ENCODE data around the gene GPER1. TPM values are rescaled to one million over a fixed set of nuclear protein-coding genes. Genes with fewer than 3 reads are reported as not detected.

GPER1 gene
- total RNA-seq, 4 donors from 2014 or later = 12.5 to 29.2 (median 21.2) TPM

- intact Hi-C loops (cut with DNase I) = no loop called here
- WGBS, 2 donors = 44 to 59% methylated on average over 15 of the region's 15 CpGs
- H3K9me3 ChIP-seq = no peaks in the 10 kb centered on the region
- no peaks in the 10 kb centered on the region for H3K36me3 ChIP-seq
- TF ChIP-seq POLR2A (IDR thresholded peaks at IDR 0.05) (no peak), CTCF (IDR thresholded peaks at IDR 0.05) (no peak)
- peak overlapping the region; percentile 1 to 38 (median 29) for H3K27ac ChIP-seq
- H3K4me1 ChIP-seq = peaks cover 47 to 89% of the 10 kb centered on the region in 2 donors
- DNase-seq = peak; percentile 24 to 41
- H3K27me3 ChIP-seq = no peaks in the 10 kb centered on the region
- H3K4me3 ChIP-seq (replicated peaks in 1 of 3) = no peak overlapping the region
These were observed 40.9 kb upstream of the GPER1 start for GRCh38 chr7:1046722-1047679.

- Histone ChIP-seq H3K9me3 (no peaks in the 10 kb centered on the region), H3K27me3 (no peaks in the 10 kb centered on the region), H3K4me3 (replicated peaks in 1 of 3) (no peak overlapping the region), H3K27ac (no peak overlapping the region), H3K36me3 (no peaks in the 10 kb centered on the region), H3K4me1 (peaks cover 52 to 90% of the 10 kb centered on the region in 2 donors)
- TF ChIP-seq CTCF (IDR thresholded peaks at IDR 0.05) = no peak
- TF ChIP-seq POLR2A (IDR thresholded peaks at IDR 0.05) = no peak
- WGBS, 2 donors = 82 to 86% methylated on average over 20 to 23 of the region's 23 CpGs
- intact Hi-C loops (cut with DNase I) = no loop called here
- peak in 1 of 2 donors; percentile 32 for DNase-seq
These were observed 38.7 kb upstream of the GPER1 start for GRCh38 chr7:1049006-1049741.

GRCh38 chr7:1049801-1050200 is 38.1 kb upstream of the GPER1 start:
- TF ChIP-seq CTCF (IDR thresholded peaks at IDR 0.05) = no peak
- TF ChIP-seq POLR2A (IDR thresholded peaks at IDR 0.05) = no peak
- Histone ChIP-seq H3K36me3 (no peaks in the 10 kb centered on the region), H3K9me3 (no peaks in the 10 kb centered on the region), H3K4me1 (peaks cover 56 to 94% of the 10 kb centered on the region in 2 donors), H3K27ac (no peak overlapping the region), H3K4me3 (replicated peaks in 1 of 3) (no peak overlapping the region), H3K27me3 (no peaks in the 10 kb centered on the region)
- DNase-seq = no peak
- intact Hi-C loops (cut with DNase I) = no loop called here
- WGBS, 2 donors = 74 to 95% methylated on average over 2 to 7 of the region's 8 CpGs

GRCh38 chr7:1050254-1050906 is 37.5 kb upstream of the GPER1 start:
- Histone ChIP-seq H3K4me1 (peaks cover 54 to 94% of the 10 kb centered on the region in 2 donors), H3K9me3 (no peaks in the 10 kb centered on the region), H3K27me3 (no peaks in the 10 kb centered on the region), H3K4me3 (replicated peaks in 1 of 3) (no peak overlapping the region), H3K27ac (peak overlapping the region in 1 of 3 donors; percentile 81), H3K36me3 (no peaks in the 10 kb centered on the region)
- TF ChIP-seq CTCF (IDR thresholded peaks at IDR 0.05) (no peak), POLR2A (IDR thresholded peaks at IDR 0.05) (no peak)
- WGBS, 2 donors = 95 to 97% methylated on average over 21 to 27 of the region's 30 CpGs
- DNase-seq = no peak
- intact Hi-C loops (cut with DNase I) = no loop called here
